Measurements from ENCODE around the gene SH3BP5. TPM values are rescaled to one million over a fixed set of nuclear protein-coding genes. Genes with fewer than 3 reads are reported as not detected.

The SH3BP5 gene
- polyA plus RNA-seq, 1 of the 3 experiments (the other 2 are of a cell fraction) = 29.5 TPM

DNA sequence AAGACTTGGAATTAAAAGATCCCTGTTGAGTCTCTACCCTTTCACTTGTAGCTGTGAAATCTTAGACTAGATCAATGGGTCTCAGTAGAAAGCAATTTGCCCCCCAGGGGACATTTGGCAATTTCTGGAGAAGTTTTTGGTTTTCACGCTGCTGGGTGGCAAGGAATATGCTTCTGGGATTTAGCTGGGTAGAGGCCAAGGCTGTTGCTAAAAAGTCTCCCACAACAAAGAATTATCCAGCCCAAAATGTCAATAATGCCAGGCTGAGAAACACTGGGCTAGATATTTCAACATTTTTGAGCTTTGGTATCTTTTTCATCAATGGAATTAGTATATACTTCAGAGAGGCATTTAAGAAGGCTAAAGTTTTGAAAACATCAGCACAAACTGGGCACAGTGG, 117.6 kb downstream of the SH3BP5 start:
- no peaks in the 10 kb centered on the region for H3K4me1 ChIP-seq (ENCODE audit: control insufficient read depth in 1 of 2, insufficient read depth in 2 of 2, low read depth in 1 of 2, low read length in 1 of 2)
- peaks cover 43% of the 10 kb centered on the region for H3K79me2 ChIP-seq (ENCODE audit: insufficient read depth)
- no peak for DNase-seq
- WGBS (ENCODE audit: low lambda C conversion rate) = 100% methylated on average over 1 of the region's 1 CpG
- no peak overlapping the region for H3K4me2 ChIP-seq
- peaks cover 60 to 89% of the 10 kb centered on the region in 2 experiments for H3K36me3 ChIP-seq (replicated peaks in 1 of 2; ENCODE audit: control insufficient read depth in 1 of 2, insufficient read depth in 2 of 2, low read length in 1 of 2)
- no peak overlapping the region for H3K9ac ChIP-seq
- peaks cover 8% of the 10 kb centered on the region for H4K20me1 ChIP-seq (ENCODE audit: insufficient read depth)
- H3K27me3 ChIP-seq (ENCODE audit: insufficient read depth) = no peaks in the 10 kb centered on the region
- ChIA-PET POLR2A (no interaction called here), CTCF (interaction anchor here (2.3 kb wide), 1 partner anchor 11 kb away, joined by 14 read pairs; no protein-coding TSS in a partner anchor)
- no peak overlapping the region for H2AFZ ChIP-seq (ENCODE audit: low read depth)
- no peak overlapping the region for H3K4me3 ChIP-seq (ENCODE audit: low read depth in 2 of 2, low read length in 1 of 2)
- H3K9me3 ChIP-seq = no peaks in the 10 kb centered on the region
- no peaks in the 10 kb centered on the region for H3K9me2 ChIP-seq
- H3F3A ChIP-seq (replicated peaks; ENCODE audit: insufficient read depth) = peaks cover 3% of the 10 kb centered on the region
- TF ChIP-seq, protein P1, sequence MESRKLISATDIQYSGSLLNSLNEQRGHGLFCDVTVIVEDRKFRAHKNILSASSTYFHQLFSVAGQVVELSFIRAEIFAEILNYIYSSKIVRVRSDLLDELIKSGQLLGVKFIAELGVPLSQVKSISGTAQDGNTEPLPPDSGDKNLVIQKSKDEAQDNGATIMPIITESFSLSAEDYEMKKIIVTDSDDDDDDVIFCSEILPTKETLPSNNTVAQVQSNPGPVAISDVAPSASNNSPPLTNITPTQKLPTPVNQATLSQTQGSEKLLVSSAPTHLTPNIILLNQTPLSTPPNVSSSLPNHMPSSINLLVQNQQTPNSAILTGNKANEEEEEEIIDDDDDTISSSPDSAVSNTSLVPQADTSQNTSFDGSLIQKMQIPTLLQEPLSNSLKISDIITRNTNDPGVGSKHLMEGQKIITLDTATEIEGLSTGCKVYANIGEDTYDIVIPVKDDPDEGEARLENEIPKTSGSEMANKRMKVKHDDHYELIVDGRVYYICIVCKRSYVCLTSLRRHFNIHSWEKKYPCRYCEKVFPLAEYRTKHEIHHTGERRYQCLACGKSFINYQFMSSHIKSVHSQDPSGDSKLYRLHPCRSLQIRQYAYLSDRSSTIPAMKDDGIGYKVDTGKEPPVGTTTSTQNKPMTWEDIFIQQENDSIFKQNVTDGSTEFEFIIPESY (IDR thresholded peaks at IDR 0.05; ENCODE audit: borderline replicate concordance, low read depth) = no peak
- no peak overlapping the region for H3K27ac ChIP-seq (ENCODE audit: low read depth in 2 of 2, low read length in 1 of 2)

DNA sequence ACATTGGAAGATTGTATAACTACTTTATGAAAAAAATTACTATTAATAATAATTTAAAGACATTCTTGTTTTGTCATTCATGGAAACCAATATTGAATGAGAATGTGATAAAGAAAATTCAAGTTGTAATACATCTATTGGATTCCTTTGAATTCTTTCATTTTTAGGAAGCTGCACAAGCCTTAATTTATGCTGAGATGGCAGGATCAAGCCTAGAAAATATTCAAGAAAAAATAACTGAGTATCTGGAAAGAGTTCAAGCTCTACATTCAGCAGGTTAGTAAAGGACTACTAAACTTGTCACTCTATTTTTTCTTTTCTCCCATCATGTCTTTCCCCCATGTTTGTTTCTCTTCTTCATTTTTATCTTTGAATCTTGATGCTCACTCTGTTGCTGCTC, 120.4 kb downstream of the SH3BP5 start:
- no peaks in the 10 kb centered on the region for H3F3A ChIP-seq (replicated peaks; ENCODE audit: insufficient read depth)
- no peak overlapping the region for H3K27ac ChIP-seq (ENCODE audit: low read depth in 2 of 2, low read length in 1 of 2)
- peaks cover 0 to 12% of the 10 kb centered on the region in 2 experiments; a peak in 3 of 4 replicates for H3K4me1 ChIP-seq (ENCODE audit: control insufficient read depth in 1 of 2, insufficient read depth in 2 of 2, low read depth in 1 of 2, low read length in 1 of 2)
- ChIA-PET CTCF (interaction anchor here (1.2 kb wide), 1 partner anchor 104 kb away, joined by 5 read pairs; no protein-coding TSS in a partner anchor), POLR2A (no interaction called here)
- peaks cover 72% of the 10 kb centered on the region for H3K79me2 ChIP-seq (ENCODE audit: insufficient read depth)
- no peaks in the 10 kb centered on the region for H3K9me3 ChIP-seq
- DNase-seq = no peak
- no peaks in the 10 kb centered on the region for H3K27me3 ChIP-seq (ENCODE audit: insufficient read depth)
- H3K9ac ChIP-seq = no peak overlapping the region
- peaks cover 36% of the 10 kb centered on the region for H4K20me1 ChIP-seq (ENCODE audit: insufficient read depth)
- no peak overlapping the region for H3K4me3 ChIP-seq (ENCODE audit: low read depth in 2 of 2, low read length in 1 of 2)
- H3K4me2 ChIP-seq = no peak overlapping the region
- no peaks in the 10 kb centered on the region for H3K9me2 ChIP-seq
- TF ChIP-seq, protein P2, sequence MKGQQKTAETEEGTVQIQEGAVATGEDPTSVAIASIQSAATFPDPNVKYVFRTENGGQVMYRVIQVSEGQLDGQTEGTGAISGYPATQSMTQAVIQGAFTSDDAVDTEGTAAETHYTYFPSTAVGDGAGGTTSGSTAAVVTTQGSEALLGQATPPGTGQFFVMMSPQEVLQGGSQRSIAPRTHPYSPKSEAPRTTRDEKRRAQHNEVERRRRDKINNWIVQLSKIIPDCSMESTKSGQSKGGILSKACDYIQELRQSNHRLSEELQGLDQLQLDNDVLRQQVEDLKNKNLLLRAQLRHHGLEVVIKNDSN (IDR thresholded peaks at IDR 0.05; ENCODE audit: borderline replicate concordance, low read depth) = no peak
- TF ChIP-seq, protein P3, sequence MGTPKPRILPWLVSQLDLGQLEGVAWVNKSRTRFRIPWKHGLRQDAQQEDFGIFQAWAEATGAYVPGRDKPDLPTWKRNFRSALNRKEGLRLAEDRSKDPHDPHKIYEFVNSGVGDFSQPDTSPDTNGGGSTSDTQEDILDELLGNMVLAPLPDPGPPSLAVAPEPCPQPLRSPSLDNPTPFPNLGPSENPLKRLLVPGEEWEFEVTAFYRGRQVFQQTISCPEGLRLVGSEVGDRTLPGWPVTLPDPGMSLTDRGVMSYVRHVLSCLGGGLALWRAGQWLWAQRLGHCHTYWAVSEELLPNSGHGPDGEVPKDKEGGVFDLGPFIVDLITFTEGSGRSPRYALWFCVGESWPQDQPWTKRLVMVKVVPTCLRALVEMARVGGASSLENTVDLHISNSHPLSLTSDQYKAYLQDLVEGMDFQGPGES (IDR thresholded peaks at IDR 0.05; ENCODE audit: low read depth, low read length) = no peak
- no peak for TF ChIP-seq TEAD4 (IDR thresholded peaks at IDR 0.05; ENCODE audit: borderline replicate concordance, insufficient read depth)
- no peak for TF ChIP-seq EZH2phosphoT487 (IDR thresholded peaks at IDR 0.05; ENCODE audit: borderline replicate concordance, low read depth)
- no peak for TF ChIP-seq NFIC (IDR thresholded peaks at IDR 0.05; ENCODE audit: borderline replicate concordance)
- no peak for TF ChIP-seq FOSL2 (IDR thresholded peaks at IDR 0.05; ENCODE audit: borderline replicate concordance, low read depth)
- TF ChIP-seq YY1 (IDR thresholded peaks at IDR 0.05; ENCODE audit: low read depth) = no peak
- no peak for TF ChIP-seq TCF12 (IDR thresholded peaks at IDR 0.05)
- TF ChIP-seq JUND (IDR thresholded peaks at IDR 0.05) = no peak
- TF ChIP-seq GATA2 (CRISPR knock-in tag; IDR thresholded peaks at IDR 0.05) = no peak
- no peak for TF ChIP-seq POLR2AphosphoS5 (IDR thresholded peaks at IDR 0.05; ENCODE audit: low read depth, low read length)
- TF ChIP-seq CHD2 (IDR thresholded peaks at IDR 0.05; ENCODE audit: low read length, partially characterized antibody) = no peak
- TF ChIP-seq RFX5 (IDR thresholded peaks at IDR 0.05; ENCODE audit: low read length) = no peak
- TF ChIP-seq FOXJ3 (CRISPR knock-in tag; IDR thresholded peaks at IDR 0.05) = no peak
- no peak for TF ChIP-seq RXRA (IDR thresholded peaks at IDR 0.05; ENCODE audit: borderline replicate concordance, low read depth)
- TF ChIP-seq SMC3 (IDR thresholded peaks at IDR 0.05; ENCODE audit: low read depth, low read length) = no peak
- no peak overlapping the region for H2AFZ ChIP-seq (ENCODE audit: low read depth)
- H3K36me3 ChIP-seq (replicated peaks in 1 of 2; ENCODE audit: control insufficient read depth in 1 of 2, insufficient read depth in 2 of 2, low read length in 1 of 2) = peaks cover 43 to 70% of the 10 kb centered on the region in 2 experiments
